ENCODE data around the gene GPC3.

GRCh38 chrX:133838761-133839676 is 146.4 kb downstream of the GPC3 start:
- TF ChIP-seq POLR2A (IDR thresholded peaks at IDR 0.05; ENCODE audit: low read depth), result no peak
- TF ChIP-seq, protein P1, sequence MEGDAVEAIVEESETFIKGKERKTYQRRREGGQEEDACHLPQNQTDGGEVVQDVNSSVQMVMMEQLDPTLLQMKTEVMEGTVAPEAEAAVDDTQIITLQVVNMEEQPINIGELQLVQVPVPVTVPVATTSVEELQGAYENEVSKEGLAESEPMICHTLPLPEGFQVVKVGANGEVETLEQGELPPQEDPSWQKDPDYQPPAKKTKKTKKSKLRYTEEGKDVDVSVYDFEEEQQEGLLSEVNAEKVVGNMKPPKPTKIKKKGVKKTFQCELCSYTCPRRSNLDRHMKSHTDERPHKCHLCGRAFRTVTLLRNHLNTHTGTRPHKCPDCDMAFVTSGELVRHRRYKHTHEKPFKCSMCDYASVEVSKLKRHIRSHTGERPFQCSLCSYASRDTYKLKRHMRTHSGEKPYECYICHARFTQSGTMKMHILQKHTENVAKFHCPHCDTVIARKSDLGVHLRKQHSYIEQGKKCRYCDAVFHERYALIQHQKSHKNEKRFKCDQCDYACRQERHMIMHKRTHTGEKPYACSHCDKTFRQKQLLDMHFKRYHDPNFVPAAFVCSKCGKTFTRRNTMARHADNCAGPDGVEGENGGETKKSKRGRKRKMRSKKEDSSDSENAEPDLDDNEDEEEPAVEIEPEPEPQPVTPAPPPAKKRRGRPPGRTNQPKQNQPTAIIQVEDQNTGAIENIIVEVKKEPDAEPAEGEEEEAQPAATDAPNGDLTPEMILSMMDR (IDR thresholded peaks at IDR 0.05), result peak; percentile 47 to 55 (median 52)

Data from esophagus muscularis mucosa (tissue), 3 donors.